ENCODE results near the gene MTREX. TPM values are rescaled to one million over a fixed set of nuclear protein-coding genes. Genes with fewer than 3 reads are reported as not detected.
"Not testable (repeated sequence)": the region's sequence is repeated elsewhere in the genome, so short reads cannot be mapped to it uniquely, and the experiment has no call there.

The MTREX gene
- total and polyA plus RNA-seq, 12 donors: 22.8 to 87.5 (median 58.9) TPM

- no peaks in the 10 kb centered on the region for H3K9me3 ChIP-seq (replicated peaks in 1 of 3)
- intact Hi-C loops (cut with DNase I): no loop called here
- no peak for DNase-seq
- peaks cover 19 to 44% of the 10 kb centered on the region in 2 donors for H3K4me1 ChIP-seq (replicated peaks in 1 of 2)
- no peaks in the 10 kb centered on the region for H3K27me3 ChIP-seq
- no peak overlapping the region for H3K27ac ChIP-seq
- no peaks in the 10 kb centered on the region for H3K36me3 ChIP-seq (replicated peaks in 1 of 2)
- H3K4me3 ChIP-seq: no peak overlapping the region
- TF ChIP-seq CTCF (IDR thresholded peaks at IDR 0.05) (no peak), POLR2A (IDR thresholded peaks at IDR 0.05) (no peak)
These were observed 9.0 kb downstream of the MTREX start for GRCh38 chr5:55316837-55317236.

GRCh38 chr5:55318237-55318636 is 10.4 kb downstream of the MTREX start:
- H3K9me3 ChIP-seq (replicated peaks in 1 of 3); H3K27ac ChIP-seq; H3K27me3 ChIP-seq; H3K4me3 ChIP-seq; intact Hi-C loops (cut with DNase I); DNase-seq; H3K36me3 ChIP-seq (replicated peaks in 1 of 2): not testable (repeated sequence)
- peaks cover 17 to 33% of the 10 kb centered on the region in 2 donors for H3K4me1 ChIP-seq (replicated peaks in 1 of 2)
- 96 to 99% (median 97%) methylated on average over 4 of the region's 4 CpGs for WGBS, 4 donors

- no peaks in the 10 kb centered on the region for H3K27me3 ChIP-seq
- H3K4me3 ChIP-seq: no peak overlapping the region
- 86 to 95% (median 90%) methylated on average over 1 of the region's 1 CpG for WGBS, 4 donors
- DNase-seq: no peak
- intact Hi-C loops (cut with DNase I): no loop called here
- H3K27ac ChIP-seq: no peak overlapping the region
- no peaks in the 10 kb centered on the region for H3K36me3 ChIP-seq (replicated peaks in 1 of 2)
- H3K9me3 ChIP-seq (replicated peaks in 1 of 3): no peaks in the 10 kb centered on the region
- TF ChIP-seq POLR2A (IDR thresholded peaks at IDR 0.05): no peak
- TF ChIP-seq CTCF (IDR thresholded peaks at IDR 0.05): no peak
- H3K4me1 ChIP-seq (replicated peaks in 1 of 2): peaks cover 4 to 20% of the 10 kb centered on the region in 2 donors
These were observed 11.7 kb downstream of the MTREX start for GRCh38 chr5:55319491-55319890.

GRCh38 chr5:55320571-55320970 is 12.8 kb downstream of the MTREX start:
- intact Hi-C loops (cut with DNase I): no loop called here
- Histone ChIP-seq H3K27me3 (no peaks in the 10 kb centered on the region), H3K4me3 (no peak overlapping the region), H3K27ac (peak overlapping the region in 2 of 5 donors; percentile 12 to 58), H3K9me3 (replicated peaks in 1 of 3) (no peaks in the 10 kb centered on the region), H3K4me1 (replicated peaks in 1 of 2) (peaks cover 0 to 14% of the 10 kb centered on the region in 2 donors), H3K36me3 (replicated peaks in 1 of 2) (no peaks in the 10 kb centered on the region)
- 43 to 75% (median 60%) methylated on average over 4 of the region's 4 CpGs for WGBS, 4 donors
- TF ChIP-seq CTCF (IDR thresholded peaks at IDR 0.05): no peak
- peak in 1 of 7 donors; percentile 12 for DNase-seq

- Histone ChIP-seq H3K27ac (no peak overlapping the region), H3K9me3 (replicated peaks in 1 of 3) (no peaks in the 10 kb centered on the region), H3K4me3 (no peak overlapping the region), H3K27me3 (no peaks in the 10 kb centered on the region), H3K4me1 (replicated peaks in 1 of 2) (peaks cover 0 to 21% of the 10 kb centered on the region in 2 donors), H3K36me3 (replicated peaks in 1 of 2) (no peaks in the 10 kb centered on the region)
- TF ChIP-seq POLR2A (IDR thresholded peaks at IDR 0.05): no peak
- no peak for TF ChIP-seq CTCF (IDR thresholded peaks at IDR 0.05)
- intact Hi-C loops (cut with DNase I): no loop called here
- no peak for DNase-seq
These were observed 16.2 kb downstream of the MTREX start for GRCh38 chr5:55324006-55324405.

Measured in adrenal gland (tissue), 12 donors.